Mucosa of rectum (tissue), 2 donors: Measurements from ENCODE around the gene PLCB4.

Experiments
- H3K27ac ChIP-seq, 2 donors: one replicate each; pipeline ENCODE4 v1.7.0; 2013; ENCODE audit warnings: inconsistent platforms in 2 of 2, low read depth in 2 of 2, low read length in 2 of 2
- H3K27me3 ChIP-seq, 2 donors: one replicate each; pipeline ENCODE4 v1.7.0; 2013; ENCODE audit warnings: low read length in 2 of 2; ENCODE audit not compliant: control insufficient read depth in 2 of 2, insufficient read depth in 2 of 2
- H3K36me3 ChIP-seq, 2 donors: one replicate each; pipeline ENCODE4 v1.7.0; 2013; ENCODE audit warnings: low read length in 2 of 2; ENCODE audit not compliant: control insufficient read depth in 2 of 2, insufficient read depth in 2 of 2
- H3K4me1 ChIP-seq, 2 donors: one replicate each; pipeline ENCODE4 v1.7.0; 2013; ENCODE audit warnings: low read length in 2 of 2, mild to moderate bottlenecking in 1 of 2; ENCODE audit not compliant: control insufficient read depth in 2 of 2, insufficient read depth in 2 of 2
- H3K4me3 ChIP-seq, 2 donors: one replicate each; pipeline ENCODE4 v1.7.0; 2013; ENCODE audit warnings: low read length in 2 of 2
- H3K9ac ChIP-seq, 2 donors: one replicate each; pipeline ENCODE4 v1.7.0; 2013; ENCODE audit warnings: low read length in 2 of 2, low read depth in 1 of 2, mild to moderate bottlenecking in 1 of 2
- H3K9me3 ChIP-seq, 2 donors: one replicate each; pipeline ENCODE4 v1.7.0; 2013; ENCODE audit warnings: low read length in 2 of 2; ENCODE audit not compliant: control insufficient read depth in 2 of 2
- donor health status: healthy.
- donor health status: Normal muscosa, but diverticular disease.

The PLCB4 gene

DNA sequence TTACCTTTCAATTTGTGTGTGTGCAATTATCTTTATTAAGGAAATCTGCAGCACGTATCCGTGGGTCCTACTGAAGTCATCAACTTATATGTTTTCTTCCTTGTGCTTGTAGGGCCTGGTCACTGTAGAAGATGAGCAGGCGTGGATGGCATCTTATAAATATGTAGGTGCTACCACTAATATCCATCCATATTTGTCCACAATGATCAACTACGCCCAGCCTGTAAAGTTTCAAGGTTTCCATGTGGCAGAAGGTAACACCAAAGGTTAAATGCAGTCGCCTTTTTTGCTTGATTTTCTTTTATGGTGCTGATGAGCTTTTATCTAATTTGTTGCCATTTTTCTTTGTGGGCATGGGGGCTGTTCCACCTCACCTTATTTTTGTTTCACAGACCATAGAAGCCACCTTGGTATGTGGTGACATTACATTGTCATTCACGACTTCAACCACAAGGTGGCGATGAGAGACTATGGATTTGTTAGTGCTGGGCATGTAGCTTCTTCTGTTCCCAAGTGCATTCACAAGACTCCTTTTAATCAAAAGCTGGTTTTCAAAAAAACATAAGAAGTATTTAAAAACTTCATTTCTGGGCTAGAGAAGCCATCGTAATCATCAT is 339.0 kb downstream of the PLCB4 start:
- H3K27me3 ChIP-seq: no peaks in the 10 kb centered on the region
- no peak overlapping the region for H3K9ac ChIP-seq
- H3K9me3 ChIP-seq: no peaks in the 10 kb centered on the region
- peaks cover 35 to 36% of the 10 kb centered on the region in 2 donors for H3K36me3 ChIP-seq
- H3K4me1 ChIP-seq: no peaks in the 10 kb centered on the region
- H3K4me3 ChIP-seq: no peak overlapping the region
- no peak overlapping the region for H3K27ac ChIP-seq

DNA sequence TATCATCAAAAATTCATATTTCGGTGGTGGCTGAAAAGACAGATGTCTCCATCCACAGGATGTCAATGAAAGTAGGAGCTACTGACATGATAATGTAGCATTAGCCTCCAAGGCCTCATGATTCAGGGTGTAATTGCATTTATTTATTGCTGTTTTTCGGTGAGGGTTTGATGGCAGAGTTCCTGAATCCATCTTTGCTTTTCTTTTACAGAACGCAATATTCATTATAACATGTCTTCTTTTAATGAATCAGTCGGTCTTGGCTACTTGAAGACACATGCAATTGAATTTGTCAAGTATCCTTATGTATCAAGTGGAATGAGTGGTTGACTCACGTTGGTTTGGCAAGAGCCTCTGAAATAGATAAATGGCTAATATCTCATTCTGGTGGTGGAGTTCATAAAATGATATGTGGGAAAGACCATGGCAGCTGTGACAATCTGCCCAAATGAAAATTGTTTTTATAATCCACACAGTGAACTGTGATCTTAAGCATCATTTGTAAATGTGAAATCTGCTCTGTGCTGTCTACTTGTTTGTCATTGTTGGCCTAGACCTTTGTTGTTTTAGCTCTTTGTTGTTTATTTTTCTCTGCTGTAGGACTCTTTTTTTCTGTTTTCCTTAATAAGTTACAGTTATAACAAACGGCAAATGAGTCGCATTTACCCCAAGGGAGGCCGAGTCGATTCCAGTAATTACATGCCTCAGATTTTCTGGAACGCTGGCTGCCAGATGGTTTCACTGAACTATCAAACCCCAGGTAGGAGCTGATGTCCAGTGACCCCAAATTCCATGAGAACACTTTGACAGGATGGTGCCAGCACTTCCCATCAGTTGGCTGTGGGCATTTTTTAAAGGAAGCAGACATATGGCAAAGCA is 339.8 kb downstream of the PLCB4 start:
- Histone ChIP-seq H3K9me3 (no peaks in the 10 kb centered on the region), H3K36me3 (peaks cover 35 to 37% of the 10 kb centered on the region in 2 donors), H3K4me3 (no peak overlapping the region), H3K4me1 (no peaks in the 10 kb centered on the region), H3K27ac (no peak overlapping the region), H3K9ac (no peak overlapping the region), H3K27me3 (no peaks in the 10 kb centered on the region)

DNA sequence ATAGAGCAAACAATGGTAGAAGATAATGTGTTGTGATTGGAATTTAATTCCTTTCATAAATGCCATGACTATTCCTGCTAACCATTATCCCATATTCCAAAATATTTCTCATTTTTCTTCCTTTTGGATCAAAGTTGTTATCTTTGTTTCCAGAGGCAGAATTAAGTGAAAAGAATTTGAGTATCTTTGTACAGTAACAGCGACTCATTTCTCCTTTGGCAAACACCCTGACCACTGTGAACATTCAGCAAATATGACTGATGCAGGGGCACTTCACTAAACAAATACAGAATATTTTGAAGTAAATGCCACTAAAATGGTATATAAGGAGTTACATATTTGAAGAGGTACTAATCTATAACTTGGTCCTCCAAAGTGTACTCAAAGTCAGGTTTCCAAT is 340.5 kb downstream of the PLCB4 start:
- H3K27me3 ChIP-seq: no peaks in the 10 kb centered on the region
- no peak overlapping the region for H3K9ac ChIP-seq
- H3K36me3 ChIP-seq: peaks cover 33 to 37% of the 10 kb centered on the region in 2 donors
- H3K4me1 ChIP-seq: no peaks in the 10 kb centered on the region
- no peak overlapping the region for H3K4me3 ChIP-seq
- no peak overlapping the region for H3K27ac ChIP-seq
- H3K9me3 ChIP-seq: no peaks in the 10 kb centered on the region

DNA sequence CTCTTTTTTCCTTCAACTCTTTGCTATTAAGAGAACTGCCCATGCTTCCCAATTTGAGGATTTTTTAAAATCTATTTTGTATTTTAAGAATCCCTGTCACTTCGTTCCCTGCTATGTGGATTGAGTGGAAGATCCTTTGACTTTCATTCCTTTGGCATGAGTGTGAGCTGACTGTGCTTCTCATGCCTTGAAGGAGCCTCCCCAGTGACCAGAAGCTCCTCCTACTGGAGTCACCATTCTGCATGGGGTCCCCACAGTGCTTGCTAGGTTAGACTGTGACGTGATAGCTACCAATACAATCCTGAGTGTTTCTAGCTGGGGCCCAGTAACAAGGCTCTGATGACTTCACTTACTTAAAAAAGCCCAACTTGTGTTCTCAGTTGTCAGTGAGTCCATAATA is 341.1 kb downstream of the PLCB4 start:
- H3K4me3 ChIP-seq: no peak overlapping the region
- no peak overlapping the region for H3K27ac ChIP-seq
- no peaks in the 10 kb centered on the region for H3K27me3 ChIP-seq
- H3K4me1 ChIP-seq: no peaks in the 10 kb centered on the region
- no peaks in the 10 kb centered on the region for H3K9me3 ChIP-seq
- H3K9ac ChIP-seq: no peak overlapping the region
- peaks cover 33 to 37% of the 10 kb centered on the region in 2 donors for H3K36me3 ChIP-seq

DNA sequence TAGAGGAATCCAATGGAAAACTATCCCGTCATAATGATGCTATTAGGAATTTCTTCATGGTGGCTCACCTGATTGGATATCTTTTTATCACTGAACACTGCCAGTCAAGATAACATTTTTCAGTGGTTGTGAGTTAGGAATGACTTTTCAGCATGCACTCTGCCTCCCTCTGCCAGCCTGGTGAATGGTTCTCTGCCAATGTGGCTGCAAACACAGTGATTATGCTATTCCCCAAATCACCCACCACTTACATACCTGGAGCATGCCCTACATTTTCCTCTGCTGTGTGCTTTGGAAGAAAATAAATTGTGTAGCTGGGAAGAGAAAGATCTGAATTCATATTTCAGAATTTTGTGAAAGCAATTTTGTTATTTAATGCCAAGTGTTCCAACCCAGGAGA is 342.9 kb downstream of the PLCB4 start:
- peaks cover 31 to 37% of the 10 kb centered on the region in 2 donors for H3K36me3 ChIP-seq
- no peak overlapping the region for H3K27ac ChIP-seq
- no peaks in the 10 kb centered on the region for H3K27me3 ChIP-seq
- no peak overlapping the region for H3K4me3 ChIP-seq
- H3K9ac ChIP-seq: no peak overlapping the region
- H3K4me1 ChIP-seq: no peaks in the 10 kb centered on the region
- no peaks in the 10 kb centered on the region for H3K9me3 ChIP-seq

DNA sequence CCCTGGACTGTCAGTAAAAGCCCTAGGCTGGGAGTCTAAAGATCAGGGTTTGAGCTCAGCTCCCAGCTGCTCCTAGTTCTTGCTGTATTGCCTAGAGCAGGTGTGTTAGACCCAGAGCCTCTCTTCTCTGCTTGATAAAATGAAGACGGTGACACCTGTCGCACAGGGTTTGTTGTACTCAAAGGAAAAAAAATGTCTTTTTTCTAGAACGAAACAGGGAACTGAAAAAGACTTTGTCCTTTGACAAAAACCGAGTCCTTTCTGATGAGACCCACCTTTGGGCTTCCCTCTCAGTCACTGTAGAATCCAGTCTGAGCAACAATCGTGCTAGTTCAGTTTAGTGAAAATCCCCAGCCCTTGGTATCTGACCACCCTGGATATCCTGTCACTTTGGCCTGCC is 343.4 kb downstream of the PLCB4 start:
- H3K9ac ChIP-seq: no peak overlapping the region
- no peak overlapping the region for H3K27ac ChIP-seq
- H3K4me1 ChIP-seq: no peaks in the 10 kb centered on the region
- H3K4me3 ChIP-seq: no peak overlapping the region
- H3K27me3 ChIP-seq: no peaks in the 10 kb centered on the region
- H3K36me3 ChIP-seq: peaks cover 31 to 34% of the 10 kb centered on the region in 2 donors
- H3K9me3 ChIP-seq: no peaks in the 10 kb centered on the region

DNA sequence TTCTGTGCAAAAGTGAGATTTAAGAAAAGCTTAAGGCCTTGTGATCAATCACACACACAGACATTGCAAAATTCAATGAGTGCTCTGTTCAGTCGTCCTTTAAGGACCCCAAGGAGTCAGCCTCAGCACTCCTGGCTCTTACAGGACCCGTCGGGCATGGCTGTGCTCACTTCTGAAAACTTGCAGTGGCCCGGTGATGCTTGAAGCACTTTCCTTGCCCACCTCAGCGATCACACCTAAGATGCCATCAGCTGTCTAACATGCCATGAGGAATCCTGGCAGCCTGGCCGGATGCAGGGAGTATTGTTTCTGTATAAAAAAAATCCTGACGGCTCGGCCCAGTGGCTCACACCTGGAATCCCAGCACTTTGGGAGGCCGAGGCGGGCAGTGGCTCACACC is 344.1 kb downstream of the PLCB4 start:
- peaks cover 31 to 34% of the 10 kb centered on the region in 2 donors for H3K36me3 ChIP-seq
- H3K4me3 ChIP-seq: no peak overlapping the region
- no peaks in the 10 kb centered on the region for H3K4me1 ChIP-seq
- H3K27ac ChIP-seq: no peak overlapping the region
- no peaks in the 10 kb centered on the region for H3K27me3 ChIP-seq
- H3K9me3 ChIP-seq: no peaks in the 10 kb centered on the region
- no peak overlapping the region for H3K9ac ChIP-seq

DNA sequence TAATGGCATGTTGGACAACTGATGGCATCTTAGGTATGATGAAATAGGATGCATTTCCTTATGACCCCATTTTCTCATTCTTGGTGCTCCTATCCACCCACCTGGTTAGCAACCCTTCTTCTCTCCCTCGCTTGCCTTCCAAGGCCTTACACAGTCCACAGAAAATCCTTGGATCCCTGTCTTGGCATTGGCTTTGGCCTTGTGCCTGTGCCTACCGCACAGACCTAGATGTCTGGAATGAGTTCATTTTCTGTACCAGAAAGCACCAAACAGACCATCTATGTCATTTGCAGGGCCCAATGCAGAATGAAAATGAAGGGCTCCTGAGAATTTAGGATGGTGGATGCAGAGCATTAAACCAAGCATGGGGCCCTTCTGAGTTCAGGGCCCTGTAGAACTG is 346.5 kb downstream of the PLCB4 start:
- H3K9ac ChIP-seq: no peak overlapping the region
- H3K27me3 ChIP-seq: no peaks in the 10 kb centered on the region
- H3K4me1 ChIP-seq: no peaks in the 10 kb centered on the region
- peaks cover 23% of the 10 kb centered on the region in 2 donors for H3K36me3 ChIP-seq
- H3K4me3 ChIP-seq: no peak overlapping the region
- no peak overlapping the region for H3K27ac ChIP-seq
- no peaks in the 10 kb centered on the region for H3K9me3 ChIP-seq

DNA sequence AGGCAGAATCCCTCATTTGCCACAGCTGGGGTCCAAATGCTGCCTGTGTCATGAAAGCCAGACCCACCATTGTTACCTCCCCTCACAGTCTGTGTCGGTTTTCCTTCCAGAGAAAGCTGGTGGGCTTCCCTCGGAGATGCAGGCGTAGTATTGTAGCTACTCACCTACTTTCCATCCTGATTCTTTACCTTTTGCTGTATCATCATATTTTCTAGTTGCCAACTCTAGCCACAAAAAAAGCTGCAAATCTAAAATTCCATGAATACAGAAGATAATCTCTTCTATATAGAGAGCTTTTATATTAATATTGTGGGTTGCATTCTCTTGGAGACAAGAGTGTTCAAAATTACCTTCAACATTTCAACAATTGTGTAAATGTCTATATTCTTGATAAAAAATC is 347.5 kb downstream of the PLCB4 start:
- no peak overlapping the region for H3K27ac ChIP-seq
- H3K36me3 ChIP-seq: peaks cover 17 to 25% of the 10 kb centered on the region in 2 donors
- no peaks in the 10 kb centered on the region for H3K9me3 ChIP-seq
- no peak overlapping the region for H3K9ac ChIP-seq
- no peaks in the 10 kb centered on the region for H3K4me1 ChIP-seq
- no peaks in the 10 kb centered on the region for H3K27me3 ChIP-seq
- no peak overlapping the region for H3K4me3 ChIP-seq

DNA sequence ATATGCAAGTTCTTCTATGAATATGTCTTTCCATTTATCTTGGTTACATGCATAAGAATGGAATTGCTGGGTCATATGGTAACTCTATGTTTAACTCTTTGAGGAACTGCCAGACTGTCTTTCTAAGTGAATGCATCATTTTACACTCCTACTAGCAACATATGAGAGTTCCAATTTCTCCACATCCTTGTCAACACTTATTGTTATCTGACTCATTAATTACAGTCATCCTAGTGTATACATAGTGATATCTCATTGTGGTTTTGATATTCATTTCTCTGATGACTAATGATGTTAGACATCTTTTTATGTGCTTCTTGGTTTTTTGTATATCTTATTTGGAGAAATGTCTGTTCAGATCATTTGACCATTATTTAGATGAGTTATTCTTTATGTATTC is 348.8 kb downstream of the PLCB4 start:
- Histone ChIP-seq H3K9me3 (no peaks in the 10 kb centered on the region), H3K4me1 (no peaks in the 10 kb centered on the region)

More for the DNA sequence above, 348.8 kb downstream of the PLCB4 start:
- Histone ChIP-seq H3K27me3 (no peaks in the 10 kb centered on the region), H3K9ac (no peak overlapping the region), H3K36me3 (peaks cover 9 to 31% of the 10 kb centered on the region in 2 donors), H3K4me3 (no peak overlapping the region), H3K27ac (no peak overlapping the region)
